Astrocyte (in vitro differentiated cells and primary cell): ENCODE measurements around the gene KRTAP10-8. TPM values are rescaled to one million over a fixed set of nuclear protein-coding genes. Genes with fewer than 3 reads are reported as not detected.

Experiments used
- DNase-seq: peaks from one replicate; pipeline ENCODE4 v3.0.0-alpha.2; 2010; ENCODE audit warnings: low read depth
- FAIRE-seq: peaks from 2 replicates; lab custom pipeline; 2011; peaks lifted over from hg19 to GRCh38; lab: Jason Lieb, UNC
- H2AFZ ChIP-seq: 2 replicates; pipeline ENCODE4 v1.6.0; 2012; ENCODE audit warnings: low read depth, low read length, inconsistent platforms
- H3K27ac ChIP-seq: 2 replicates; pipeline ENCODE4 v1.5.1; 2011; ENCODE audit warnings: low read depth, low read length, inconsistent platforms
- H3K27me3 ChIP-seq: 2 replicates; pipeline ENCODE4 v1.6.0; 2011; ENCODE audit warnings: low read length, inconsistent platforms; ENCODE audit not compliant: insufficient read depth
- H3K36me3 ChIP-seq: 2 replicates; pipeline ENCODE4 v1.5.1; 2011; ENCODE audit warnings: low read length, inconsistent platforms; ENCODE audit not compliant: insufficient read depth
- H3K4me1 ChIP-seq: 2 replicates; pipeline ENCODE4 v1.5.1; 2011; ENCODE audit warnings: low read length, inconsistent platforms; ENCODE audit not compliant: insufficient read depth
- H3K4me2 ChIP-seq: 2 replicates; pipeline ENCODE4 v1.6.0; 2012; ENCODE audit warnings: low read length, inconsistent platforms
- H3K4me3 ChIP-seq: 2 replicates; pipeline ENCODE4 v1.5.1; 2011; ENCODE audit warnings: low read depth, mild to moderate bottlenecking, low read length, inconsistent platforms; ENCODE audit not compliant: insufficient read depth
- H3K79me2 ChIP-seq: 2 replicates; pipeline ENCODE4 v1.6.0; 2012; ENCODE audit warnings: mild to moderate bottlenecking, low read length, inconsistent platforms; ENCODE audit not compliant: insufficient read depth
- H3K9ac ChIP-seq: 2 replicates; pipeline ENCODE4 v1.6.0; 2012; ENCODE audit warnings: mild to moderate bottlenecking, low read length, inconsistent platforms
- H3K9me3 ChIP-seq: 2 replicates; pipeline ENCODE4 v1.5.1; 2012; ENCODE audit warnings: low read depth, mild to moderate bottlenecking, low read length, inconsistent platforms; ENCODE audit not compliant: insufficient read depth
- H4K20me1 ChIP-seq: 2 replicates; pipeline ENCODE4 v1.6.0; 2012; ENCODE audit warnings: low read length, inconsistent platforms; ENCODE audit not compliant: insufficient read depth
- H3K27ac Mint-ChIP-seq: one replicate; pipeline ENCODE4 v1.8.0; 2021; ENCODE audit warnings: mild to moderate bottlenecking, mixed read lengths; ENCODE audit not compliant: unreplicated experiment
- H3K27me3 Mint-ChIP-seq: one replicate; pipeline ENCODE4 v1.8.0; 2021; ENCODE audit warnings: low read depth, mixed read lengths; ENCODE audit not compliant: unreplicated experiment
- H3K36me3 Mint-ChIP-seq: one replicate; pipeline ENCODE4 v1.8.0; 2021; ENCODE audit warnings: low read depth, mixed read lengths; ENCODE audit not compliant: unreplicated experiment
- H3K4me1 Mint-ChIP-seq: one replicate; pipeline ENCODE4 v1.8.0; 2021; ENCODE audit warnings: low read depth, mixed read lengths; ENCODE audit not compliant: unreplicated experiment
- H3K4me3 Mint-ChIP-seq: one replicate; pipeline ENCODE4 v1.8.0; 2021; ENCODE audit warnings: mild to moderate bottlenecking, moderate library complexity, mixed read lengths; ENCODE audit not compliant: unreplicated experiment
- H3K9me3 Mint-ChIP-seq: one replicate; pipeline ENCODE4 v1.8.0; 2021; ENCODE audit warnings: mild to moderate bottlenecking, mixed read lengths; ENCODE audit not compliant: unreplicated experiment
- CTCF ChIP-seq: IDR thresholded peaks from 2 replicates; pipeline ENCODE4 v1.5.1; 2011; ENCODE audit warnings: low read depth, mild to moderate bottlenecking, inconsistent platforms, low read length, moderate library complexity; ENCODE audit not compliant: insufficient read depth
- EZH2 ChIP-seq: IDR thresholded peaks from 2 replicates; pipeline ENCODE4 v1.6.1; 2012; ENCODE audit warnings: mild to moderate bottlenecking, low read length, inconsistent platforms; ENCODE audit not compliant: insufficient read depth
- total RNA-seq: library from RNA; stranded (reverse); gene quantifications from 2 replicates; pipeline ENCODE4 v1.2.1, GENCODE V29; 2021

The KRTAP10-8 gene
- total RNA-seq, 1 donor from 2014 or later = not detected

- Histone ChIP-seq H3K9me3 (peaks cover 6% of the 10 kb centered on the region), H3K27ac (no peak overlapping the region), H3K4me3 (no peak overlapping the region), H3K4me2 (no peak overlapping the region), H4K20me1 (no peaks in the 10 kb centered on the region), H3K79me2 (no peaks in the 10 kb centered on the region), H3K27me3 (no peaks in the 10 kb centered on the region), H3K36me3 (no peaks in the 10 kb centered on the region), H3K9ac (no peak overlapping the region), H2AFZ (no peak overlapping the region), H3K4me1 (no peaks in the 10 kb centered on the region)
- Mint-ChIP-seq H3K36me3 (peaks cover 2% of the 10 kb centered on the region), H3K4me3 (no peak overlapping the region), H3K9me3 (peaks cover 30% of the 10 kb centered on the region), H3K27ac (no peak overlapping the region), H3K4me1 (peaks cover 2% of the 10 kb centered on the region), H3K27me3 (peaks cover 39% of the 10 kb centered on the region)
- DNase-seq (no peak), FAIRE-seq (no peak)
- TF ChIP-seq CTCF (no peak), EZH2 (no peak)
Observed at GRCh38 chr21:44653656-44654575, 42.0 kb downstream of the KRTAP10-8 start.

- H3K9ac ChIP-seq = no peak within 1 kb of the TSS
- H3K4me2 ChIP-seq = no peak within 1 kb of the TSS
- TF ChIP-seq EZH2 = no peak
- no peak for TF ChIP-seq CTCF
- H3K79me2 ChIP-seq = no peaks in the 10 kb centered on the region
- no peaks in the 10 kb centered on the region for H3K27me3 ChIP-seq
- H3K9me3 ChIP-seq = peaks cover 6% of the 10 kb centered on the region
- H3K36me3 ChIP-seq = no peaks in the 10 kb centered on the region
- DNase-seq = no peak
- peaks cover 2% of the 10 kb centered on the region for H3K36me3 Mint-ChIP-seq
- no peak within 1 kb of the TSS for H2AFZ ChIP-seq
- H3K9me3 Mint-ChIP-seq = peaks cover 30% of the 10 kb centered on the region
- H3K27ac ChIP-seq = no peak within 1 kb of the TSS
- no peak within 1 kb of the TSS for H3K27ac Mint-ChIP-seq
- H4K20me1 ChIP-seq = no peaks in the 10 kb centered on the region
- H3K4me3 Mint-ChIP-seq = no peak within 1 kb of the TSS
- no peak for FAIRE-seq
- H3K27me3 Mint-ChIP-seq = peaks cover 39% of the 10 kb centered on the region
- no peaks in the 10 kb centered on the region for H3K4me1 ChIP-seq
- no peak within 1 kb of the TSS for H3K4me3 ChIP-seq
- peaks cover 7% of the 10 kb centered on the region for H3K4me1 Mint-ChIP-seq
Observed at GRCh38 chr21:44654576-44655175, 42.8 kb downstream of the KRTAP10-8 start, which contains the start of gene KRTAP12-4. Gene KRTAP12-4 (minus strand): TSS chr21:44654659. CDS start chr21:44654614, 45 bp downstream.
